ENCODE measurements around the gene CD207. TPM values are rescaled to one million over a fixed set of nuclear protein-coding genes. Genes with fewer than 3 reads are reported as not detected.

Gene CD207
- total and polyA plus RNA-seq, 2 donors from 2014 or later: 0.66 TPM; not detected in 1

- Histone ChIP-seq H3K36me3 (ENCODE audit: control insufficient read depth in 2 of 3, insufficient read depth in 3 of 3, low read length in 3 of 3) (no peaks in the 10 kb centered on the region), H3K4me3 (ENCODE audit: low read length in 3 of 3) (peak overlapping the region in 1 of 3 donors; percentile 18), H3K27me3 (ENCODE audit: control insufficient read depth, insufficient read depth, low read length) (peaks cover 10% of the 10 kb centered on the region), H3K4me1 (ENCODE audit: control insufficient read depth in 2 of 3, insufficient read depth in 2 of 3, low read depth in 1 of 3, low read length in 3 of 3) (peaks cover 0 to 5% (median 5%) of the 10 kb centered on the region in 3 donors), H3K9me3 (ENCODE audit: control insufficient read depth in 2 of 3, insufficient read depth in 1 of 3, low read length in 3 of 3) (no peaks in the 10 kb centered on the region), H3K27ac (ENCODE audit: low read depth in 2 of 2, low read length in 2 of 2) (no peak overlapping the region), H3K9ac (ENCODE audit: low read length in 3 of 3) (no peak overlapping the region)
- peak; percentile 83 to 93 (median 88) for DNase-seq
- TF ChIP-seq CTCF (IDR thresholded peaks at IDR 0.05; ENCODE audit: borderline replicate concordance, extremely low read depth, insufficient read depth): peak; percentile 97
- intact Hi-C loops (cut with DNase I): loop anchor here (5.0 kb wide), 1 partner anchor 76 kb away; no protein-coding TSS in a partner anchor
- no peak for FAIRE-seq
Measured at GRCh38 chr2:70871398-70872211, 36.0 kb upstream of the CD207 start.

- no peak for TF ChIP-seq CTCF (IDR thresholded peaks at IDR 0.05; ENCODE audit: borderline replicate concordance, extremely low read depth, insufficient read depth)
- H3K27me3 ChIP-seq (ENCODE audit: control insufficient read depth, insufficient read depth, low read length): peaks cover 8% of the 10 kb centered on the region
- no peaks in the 10 kb centered on the region for H3K36me3 ChIP-seq (ENCODE audit: control insufficient read depth in 2 of 3, insufficient read depth in 3 of 3, low read length in 3 of 3)
- H3K9ac ChIP-seq (ENCODE audit: low read length in 3 of 3): no peak overlapping the region
- peak in 1 of 5 donors; percentile 12 for DNase-seq
- FAIRE-seq: no peak
- H3K4me3 ChIP-seq (ENCODE audit: low read length in 3 of 3): no peak overlapping the region
- intact Hi-C loops (cut with DNase I): loop anchor here (5.0 kb wide), 1 partner anchor 77 kb away; no protein-coding TSS in a partner anchor
- H3K4me1 ChIP-seq (ENCODE audit: control insufficient read depth in 2 of 3, insufficient read depth in 2 of 3, low read depth in 1 of 3, low read length in 3 of 3): peaks cover 0 to 5% (median 5%) of the 10 kb centered on the region in 3 donors
- H3K9me3 ChIP-seq (ENCODE audit: control insufficient read depth in 2 of 3, insufficient read depth in 1 of 3, low read length in 3 of 3): no peaks in the 10 kb centered on the region
- H3K27ac ChIP-seq (ENCODE audit: low read depth in 2 of 2, low read length in 2 of 2): no peak overlapping the region
Measured at GRCh38 chr2:70870790-70871189, 35.2 kb upstream of the CD207 start.

- no peak overlapping the region for H3K27ac ChIP-seq (ENCODE audit: low read depth in 2 of 2, low read length in 2 of 2)
- DNase-seq: no peak
- H3K4me1 ChIP-seq (ENCODE audit: control insufficient read depth in 2 of 3, insufficient read depth in 2 of 3, low read depth in 1 of 3, low read length in 3 of 3): peaks cover 0 to 5% (median 5%) of the 10 kb centered on the region in 3 donors
- TF ChIP-seq CTCF (IDR thresholded peaks at IDR 0.05; ENCODE audit: borderline replicate concordance, extremely low read depth, insufficient read depth): no peak
- H3K4me3 ChIP-seq (ENCODE audit: low read length in 3 of 3): no peak overlapping the region
- no peak overlapping the region for H3K9ac ChIP-seq (ENCODE audit: low read length in 3 of 3)
- H3K36me3 ChIP-seq (ENCODE audit: control insufficient read depth in 2 of 3, insufficient read depth in 3 of 3, low read length in 3 of 3): no peaks in the 10 kb centered on the region
- no peaks in the 10 kb centered on the region for H3K9me3 ChIP-seq (ENCODE audit: control insufficient read depth in 2 of 3, insufficient read depth in 1 of 3, low read length in 3 of 3)
- intact Hi-C loops (cut with DNase I): no loop called here
- peaks cover 6% of the 10 kb centered on the region for H3K27me3 ChIP-seq (ENCODE audit: control insufficient read depth, insufficient read depth, low read length)
- no peak for FAIRE-seq
Measured at GRCh38 chr2:70868970-70869369, 33.4 kb upstream of the CD207 start.

Measured in kidney (tissue), 14 donors.